Stimulated activated CD4-positive, alpha-beta T cell treated with anti-CD3 and anti-CD28 coated beads, TNF-alpha, amount 100 ng/mL, for 48 hours (primary cell): ENCODE data around the gene TMEM132C.
"Not testable (repeated sequence)": the region's sequence is repeated elsewhere in the genome, so short reads cannot be mapped to it uniquely, and the experiment has no call there.

Experiments
- DNase-seq, 3 donors: peaks; one replicate each; pipeline ENCODE4 v3.0.0-alpha.2; 2020; ENCODE audit warnings: low read depth in 3 of 3

Gene TMEM132C

GRCh38 chr12:128267131-128267622, at the start of gene TMEM132C:
TSS of gene TMEM132C (plus strand) at chr12:128267170. CDS start at chr12:128267403, 233 bp downstream.
- no peak for DNase-seq

- no peak for DNase-seq
These were observed 42.7 kb upstream of the TMEM132C start for GRCh38 chr12:128224226-128224625.

GRCh38 chr12:128228581-128228980, 38.4 kb upstream of the TMEM132C start:
- no peak for DNase-seq

- DNase-seq: no peak
These were observed 31.1 kb upstream of the TMEM132C start for GRCh38 chr12:128235635-128236417.

GRCh38 chr12:128236525-128236924, 30.4 kb upstream of the TMEM132C start:
- DNase-seq: no peak

- no peak for DNase-seq
These were observed 26.2 kb upstream of the TMEM132C start for GRCh38 chr12:128240745-128241144.

- DNase-seq: no peak
These were observed 21.8 kb upstream of the TMEM132C start for GRCh38 chr12:128245121-128245520.

- no peak for DNase-seq
These were observed 21.1 kb upstream of the TMEM132C start for GRCh38 chr12:128245905-128246304.

GRCh38 chr12:128250096-128250495, 16.9 kb upstream of the TMEM132C start:
- DNase-seq: no peak

GRCh38 chr12:128253829-128254228, 13.1 kb upstream of the TMEM132C start:
- not testable (repeated sequence) for DNase-seq

- no peak for DNase-seq
These were observed 8.0 kb upstream of the TMEM132C start for GRCh38 chr12:128258866-128259555.

GRCh38 chr12:128259556-128260070, 7.4 kb upstream of the TMEM132C start:
- no peak for DNase-seq

- DNase-seq: no peak
These were observed 5.2 kb upstream of the TMEM132C start for GRCh38 chr12:128261757-128262156.

GRCh38 chr12:128265566-128265965, 1.4 kb upstream of the TMEM132C start:
- DNase-seq: no peak

GRCh38 chr12:128266086-128266485, 884 bp upstream of the TMEM132C start:
- no peak for DNase-seq

GRCh38 chr12:128266541-128267130, 334 bp upstream of the TMEM132C start:
- DNase-seq: no peak

- DNase-seq: no peak
These were observed 845 bp downstream of the TMEM132C start for GRCh38 chr12:128267651-128268378.

GRCh38 chr12:128268379-128268995, 1.5 kb downstream of the TMEM132C start:
- no peak for DNase-seq

GRCh38 chr12:128269181-128269591, 2.2 kb downstream of the TMEM132C start:
- no peak for DNase-seq

- DNase-seq: no peak
These were observed 9.5 kb downstream of the TMEM132C start for GRCh38 chr12:128276471-128276870.

GRCh38 chr12:128286970-128287369, 20.0 kb downstream of the TMEM132C start:
- DNase-seq: no peak
